H7 (cell line): Measurements from ENCODE around the gene TMPRSS11A. TPM values are rescaled to one million over a fixed set of nuclear protein-coding genes. Genes with fewer than 3 reads are reported as not detected.

Experiments used
- DNase-seq: peaks from one replicate; pipeline ENCODE4 v3.0.0; 2012
- H3K27me3 ChIP-seq: 2 replicates; pipeline ENCODE4 v1.6.0; 2011; ENCODE audit warnings: mild to moderate bottlenecking, low read length; ENCODE audit not compliant: control insufficient read depth, insufficient read depth
- H3K36me3 ChIP-seq: replicated peaks from 2 replicates; pipeline ENCODE4 v1.5.1; 2011; ENCODE audit warnings: low read length; ENCODE audit not compliant: control insufficient read depth, insufficient read depth
- H3K4me3 ChIP-seq: 2 replicates; pipeline ENCODE4 v1.5.1; 2011; ENCODE audit warnings: low read depth, mild to moderate bottlenecking, control low read depth, low read length, moderate library complexity; ENCODE audit not compliant: insufficient read depth
- total RNA-seq: library from RNA; depleted of rRNA; stranded (reverse); fragments of >200 nt; shearing (Covaris generic); gene quantifications from 2 replicates; pipeline ENCODE4 v1.2.3, GENCODE V29; 2014; rRNA removed

TMPRSS11A gene, protein sequence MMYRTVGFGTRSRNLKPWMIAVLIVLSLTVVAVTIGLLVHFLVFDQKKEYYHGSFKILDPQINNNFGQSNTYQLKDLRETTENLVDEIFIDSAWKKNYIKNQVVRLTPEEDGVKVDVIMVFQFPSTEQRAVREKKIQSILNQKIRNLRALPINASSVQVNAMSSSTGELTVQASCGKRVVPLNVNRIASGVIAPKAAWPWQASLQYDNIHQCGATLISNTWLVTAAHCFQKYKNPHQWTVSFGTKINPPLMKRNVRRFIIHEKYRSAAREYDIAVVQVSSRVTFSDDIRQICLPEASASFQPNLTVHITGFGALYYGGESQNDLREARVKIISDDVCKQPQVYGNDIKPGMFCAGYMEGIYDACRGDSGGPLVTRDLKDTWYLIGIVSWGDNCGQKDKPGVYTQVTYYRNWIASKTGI
- 0.21 TPM in 1 of 2 replicates, not detected in the other for total RNA-seq

DNA sequence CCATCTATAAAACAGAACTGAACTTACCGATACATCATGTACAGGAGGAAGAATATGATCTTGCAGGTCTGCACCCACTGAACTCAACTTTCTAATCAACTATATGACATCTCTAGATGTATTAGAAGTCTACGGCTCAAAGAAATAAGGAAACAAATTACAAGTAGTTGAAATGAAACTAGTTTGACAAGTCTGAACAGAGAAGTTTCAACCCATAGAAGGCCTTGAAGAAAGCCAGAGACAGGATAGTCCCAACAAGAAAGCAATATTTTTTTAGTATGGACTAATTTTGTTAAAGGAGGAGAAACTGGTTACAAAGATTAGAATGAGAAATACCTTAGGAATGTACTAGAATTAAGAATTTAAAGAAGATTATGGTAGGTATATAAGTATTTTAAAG is at the start of gene TMPRSS11A:
Gene TMPRSS11A (minus strand): TSS at position 138 of the 400 bp plus-strand sequence. CDS start 100 bp downstream, at position 38.
- no peaks in the 10 kb centered on the region for H3K36me3 ChIP-seq
- H3K4me3 ChIP-seq, result no peak within 1 kb of the TSS
- H3K27me3 ChIP-seq, result no peaks in the 10 kb centered on the region
- DNase-seq, result no peak

- DNase-seq, result no peak
- Histone ChIP-seq H3K4me3 (no peak overlapping the region), H3K27me3 (no peaks in the 10 kb centered on the region), H3K36me3 (no peaks in the 10 kb centered on the region)
These were observed 48.4 kb upstream of the TMPRSS11A start for GRCh38 chr4:68011684-68012083.

DNA sequence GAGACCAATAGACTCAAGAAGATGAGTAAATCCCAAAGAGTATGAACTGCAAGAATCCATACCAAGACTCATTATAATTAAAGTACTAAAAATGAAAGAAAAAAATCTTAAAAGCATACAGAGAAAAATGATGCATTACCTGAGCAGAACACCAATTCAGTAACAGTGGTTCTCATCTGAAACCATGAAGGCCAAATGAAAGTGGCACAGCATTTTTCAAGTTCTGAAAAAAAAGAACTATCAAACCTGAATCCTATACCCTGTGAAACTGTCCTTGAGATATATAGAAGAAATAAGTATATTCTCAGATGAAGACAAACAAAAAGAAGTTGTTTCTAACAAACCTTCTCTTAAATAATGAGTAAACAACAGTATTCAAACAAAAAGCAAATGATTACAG is 39.6 kb upstream of the TMPRSS11A start:
- Histone ChIP-seq H3K4me3 (no peak overlapping the region), H3K27me3 (no peaks in the 10 kb centered on the region), H3K36me3 (no peaks in the 10 kb centered on the region)
- DNase-seq, result no peak

DNA sequence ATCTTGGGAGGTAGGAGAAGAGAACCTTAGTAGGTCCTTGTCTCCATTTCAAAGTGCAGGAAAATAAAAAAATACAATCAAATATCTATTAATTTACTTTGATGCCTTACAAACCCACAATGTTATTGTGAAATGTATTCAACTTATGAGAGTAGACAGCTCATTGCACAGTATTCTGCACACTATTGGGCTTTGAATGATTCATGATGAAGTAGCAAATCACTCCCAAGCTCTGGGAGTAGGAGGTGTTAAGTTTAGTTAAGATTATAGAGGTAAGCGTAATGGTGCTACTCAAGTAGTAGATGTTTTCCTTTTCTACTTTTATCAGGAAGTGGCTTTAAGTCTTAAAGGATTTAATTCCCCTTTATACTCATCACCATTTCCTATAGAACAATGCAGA is 32.8 kb upstream of the TMPRSS11A start:
- no peak for DNase-seq
- Histone ChIP-seq H3K27me3 (no peaks in the 10 kb centered on the region), H3K4me3 (no peak overlapping the region), H3K36me3 (no peaks in the 10 kb centered on the region)

GRCh38 chr4:67988991-67989390 is 25.7 kb upstream of the TMPRSS11A start:
- no peaks in the 10 kb centered on the region for H3K36me3 ChIP-seq
- H3K27me3 ChIP-seq, result no peaks in the 10 kb centered on the region
- no peak for DNase-seq
- H3K4me3 ChIP-seq, result no peak overlapping the region

GRCh38 chr4:67983333-67983732 is 20.0 kb upstream of the TMPRSS11A start:
- no peak overlapping the region for H3K4me3 ChIP-seq
- no peaks in the 10 kb centered on the region for H3K27me3 ChIP-seq
- H3K36me3 ChIP-seq, result no peaks in the 10 kb centered on the region
- DNase-seq, result no peak

GRCh38 chr4:67980512-67980911 is 17.2 kb upstream of the TMPRSS11A start:
- Histone ChIP-seq H3K27me3 (no peaks in the 10 kb centered on the region), H3K36me3 (no peaks in the 10 kb centered on the region)

DNA sequence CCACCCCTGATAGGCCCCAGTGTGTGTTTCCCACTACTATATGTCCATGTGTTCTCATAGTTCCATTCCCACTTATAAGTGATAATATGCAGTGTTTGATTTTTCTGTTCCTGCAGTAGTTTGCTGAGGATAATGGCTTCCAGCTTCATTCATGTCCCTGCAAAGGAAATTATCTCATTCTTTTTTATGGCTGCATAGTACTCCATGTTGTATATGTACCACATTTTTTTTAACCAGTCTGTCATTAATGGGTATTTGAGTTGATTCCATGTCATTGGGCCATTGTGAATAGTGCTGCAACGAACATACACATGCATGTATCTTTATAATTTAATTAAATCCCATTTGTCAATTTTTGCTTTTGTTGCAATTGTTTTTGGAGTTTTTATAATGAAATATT is 10.3 kb upstream of the TMPRSS11A start:
- Histone ChIP-seq H3K4me3 (no peak overlapping the region), H3K27me3 (no peaks in the 10 kb centered on the region), H3K36me3 (no peaks in the 10 kb centered on the region)
- no peak for DNase-seq

More at GRCh38 chr4:67980512-67980911, 17.2 kb upstream of the TMPRSS11A start:
- H3K4me3 ChIP-seq, result no peak overlapping the region
- DNase-seq, result no peak

DNA sequence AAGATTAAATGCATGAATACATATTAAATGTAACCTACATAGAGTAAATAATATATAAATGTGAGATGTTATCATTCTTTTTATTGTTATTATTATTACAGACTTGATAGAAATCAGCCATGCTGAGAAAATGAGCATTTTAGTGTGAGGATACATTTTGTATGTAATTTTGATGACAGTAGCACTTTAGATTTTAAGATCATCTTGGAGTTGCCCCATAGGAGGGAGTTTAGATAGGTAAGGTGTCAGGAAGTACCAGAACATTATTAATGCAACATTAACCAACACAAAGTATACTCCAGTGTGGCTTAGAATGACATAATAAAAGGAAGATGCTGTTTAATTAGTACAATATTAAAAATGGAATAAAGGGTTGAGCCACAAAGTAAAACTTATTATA is 8.4 kb downstream of the TMPRSS11A start:
- DNase-seq, result no peak
- Histone ChIP-seq H3K27me3 (no peaks in the 10 kb centered on the region), H3K4me3 (no peak overlapping the region), H3K36me3 (no peaks in the 10 kb centered on the region)

DNA sequence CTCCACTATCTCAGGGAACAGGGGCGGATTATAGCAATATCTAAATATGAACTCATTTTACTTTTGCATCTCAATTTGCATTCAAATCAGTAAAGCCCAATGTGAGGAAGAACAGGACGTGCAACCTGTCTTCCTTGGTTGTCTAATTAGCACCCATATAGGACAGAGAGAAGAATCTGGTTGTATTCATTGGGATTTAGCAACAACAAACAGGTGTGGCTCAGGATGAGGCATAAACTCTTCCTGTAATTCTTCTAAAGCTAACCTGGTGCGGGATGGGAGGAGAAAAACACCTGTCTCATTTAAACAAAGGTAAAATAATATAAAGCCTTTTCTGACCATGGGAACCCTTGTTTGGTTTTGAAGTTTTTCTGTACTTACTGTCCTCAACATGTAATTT is 22.2 kb downstream of the TMPRSS11A start:
- no peaks in the 10 kb centered on the region for H3K27me3 ChIP-seq
- DNase-seq, result no peak
- H3K36me3 ChIP-seq, result no peaks in the 10 kb centered on the region
- H3K4me3 ChIP-seq, result no peak overlapping the region

DNA sequence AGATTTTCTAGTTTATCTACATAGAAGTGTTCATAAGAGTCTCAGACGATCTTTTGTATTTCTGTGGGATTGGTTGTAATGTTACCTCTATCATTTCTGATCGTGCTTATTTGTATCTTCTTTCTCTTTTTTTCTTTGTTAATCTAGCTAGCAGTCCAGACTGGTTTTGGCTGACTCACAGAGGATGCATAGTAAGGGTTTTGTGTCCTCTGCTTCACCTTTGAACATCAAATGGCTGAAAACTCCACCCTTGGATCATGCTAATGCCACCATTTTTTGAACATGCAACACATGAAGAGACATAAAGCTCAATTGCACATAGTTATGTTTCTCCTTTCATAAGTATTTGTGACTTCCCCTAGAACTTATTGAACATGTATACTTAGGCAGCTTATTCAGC is 22.8 kb downstream of the TMPRSS11A start:
- no peak for DNase-seq
- no peaks in the 10 kb centered on the region for H3K36me3 ChIP-seq
- no peaks in the 10 kb centered on the region for H3K27me3 ChIP-seq
- H3K4me3 ChIP-seq, result no peak overlapping the region

DNA sequence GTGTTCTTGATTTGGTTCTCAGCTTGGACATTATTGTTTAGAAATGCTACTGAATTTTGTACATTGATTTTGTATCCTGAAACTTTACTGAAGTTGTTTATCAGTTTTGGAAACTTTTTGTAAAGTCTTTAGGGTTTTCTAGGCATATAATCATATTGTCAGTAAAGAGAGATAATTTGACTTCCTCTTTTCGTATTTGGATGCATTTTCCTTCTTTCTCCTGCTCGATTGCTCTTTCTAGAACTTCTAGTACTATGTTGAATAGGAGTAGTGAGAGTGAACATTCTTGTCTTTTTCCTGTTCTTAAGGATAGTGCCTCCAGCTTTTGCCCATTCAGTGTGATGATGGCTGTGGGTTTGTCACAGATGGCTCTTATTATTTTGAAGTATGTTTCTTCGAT is 24.1 kb downstream of the TMPRSS11A start:
- no peak for DNase-seq
- Histone ChIP-seq H3K4me3 (no peak overlapping the region), H3K36me3 (no peaks in the 10 kb centered on the region), H3K27me3 (no peaks in the 10 kb centered on the region)

DNA sequence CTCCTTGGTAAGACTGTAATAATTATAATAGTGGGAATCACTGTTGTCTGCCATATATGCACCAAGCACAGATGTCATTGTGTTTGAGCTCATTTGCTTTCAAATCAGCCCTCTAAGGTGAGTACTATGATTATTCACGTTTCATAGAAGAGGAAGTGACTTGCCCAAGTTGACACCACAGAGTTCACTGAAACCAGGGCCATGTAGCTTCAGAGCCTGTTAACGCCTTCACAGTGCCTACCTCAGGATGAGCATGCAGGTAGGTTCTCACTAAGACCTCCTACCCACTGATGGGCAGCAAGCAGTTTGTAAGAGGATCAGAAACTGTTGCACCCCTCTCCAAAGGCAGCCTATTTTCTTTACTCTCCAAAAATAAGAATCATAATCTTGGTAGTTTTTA is 27.4 kb downstream of the TMPRSS11A start:
- Histone ChIP-seq H3K27me3 (no peaks in the 10 kb centered on the region), H3K36me3 (no peaks in the 10 kb centered on the region), H3K4me3 (no peak overlapping the region)
- no peak for DNase-seq

DNA sequence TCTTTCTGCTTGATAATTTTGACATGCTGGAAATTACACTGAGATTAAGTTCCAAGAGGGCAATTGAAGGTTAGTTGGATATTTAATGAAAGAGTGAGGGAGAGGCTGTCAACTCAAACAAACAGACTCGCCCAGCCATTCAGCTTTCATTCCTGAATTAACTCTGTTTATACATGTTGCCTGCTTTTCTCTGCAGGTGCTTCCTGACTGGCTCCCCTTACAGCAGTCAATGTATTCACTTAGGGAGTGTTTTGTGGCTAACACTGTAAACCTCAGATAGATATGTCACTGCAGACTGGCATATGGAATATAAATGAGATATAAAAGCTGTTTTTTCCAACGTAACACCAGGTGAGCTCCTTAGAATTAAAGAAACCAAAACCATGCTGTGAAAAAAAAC is 28.7 kb downstream of the TMPRSS11A start:
- no peak for DNase-seq
- H3K4me3 ChIP-seq, result no peak overlapping the region
- H3K27me3 ChIP-seq, result no peaks in the 10 kb centered on the region
- no peaks in the 10 kb centered on the region for H3K36me3 ChIP-seq

GRCh38 chr4:67933755-67934154 is 29.5 kb downstream of the TMPRSS11A start:
- H3K4me3 ChIP-seq, result no peak overlapping the region
- H3K27me3 ChIP-seq, result no peaks in the 10 kb centered on the region
- no peak for DNase-seq
- no peaks in the 10 kb centered on the region for H3K36me3 ChIP-seq
